OCI-LY1 (cell line): Measurements from ENCODE around the gene RAPGEF5.

Experiments
- H2AFZ ChIP-seq: fragments of 200-600 bp; sonication (generic), shearing (Covaris generic); 2 replicates; pipeline ENCODE4 v1.6.0; 2014; ENCODE audit warnings: antibody characterized with exemption, mild to moderate bottlenecking, low read length
- H3F3A ChIP-seq: fragments of 200-600 bp; sonication (generic), shearing (Covaris generic); 2 replicates; pipeline ENCODE4 v1.6.0; 2014; ENCODE audit warnings: mild to moderate bottlenecking, antibody characterized with exemption, low read length, moderate library complexity; ENCODE audit not compliant: insufficient read depth
- H3K27ac ChIP-seq: fragments of 200-600 bp; sonication (generic); 2 replicates; pipeline ENCODE4 v1.5.1; 2014; ENCODE audit warnings: low read length, mixed run types, mild to moderate bottlenecking, low read depth; ENCODE audit not compliant: poor library complexity, severe bottlenecking
- H3K27me3 ChIP-seq: fragments of 200-600 bp; sonication (generic); 2 replicates; pipeline ENCODE4 v1.6.0; 2014; ENCODE audit warnings: antibody characterized with exemption, mild to moderate bottlenecking, low read length, moderate library complexity; ENCODE audit not compliant: insufficient read depth
- H3K36me3 ChIP-seq: fragments of 200-600 bp; sonication (generic); 2 replicates; pipeline ENCODE4 v1.6.1; 2014; ENCODE audit warnings: mild to moderate bottlenecking, antibody characterized with exemption, low read length, moderate library complexity, mixed read lengths; ENCODE audit not compliant: insufficient read depth
- H3K4me1 ChIP-seq: fragments of 200-600 bp; sonication (generic); 2 replicates; pipeline ENCODE4 v1.5.1; 2014; ENCODE audit warnings: mild to moderate bottlenecking, low read length, moderate library complexity; ENCODE audit not compliant: insufficient read depth, severe bottlenecking
- H3K4me2 ChIP-seq: fragments of 200-600 bp; sonication (generic), shearing (Covaris generic); 2 replicates; pipeline ENCODE4 v1.6.1; 2014; ENCODE audit warnings: low read length
- H3K4me3 ChIP-seq: fragments of 200-600 bp; sonication (generic); 2 replicates; pipeline ENCODE4 v1.5.1; 2014; ENCODE audit warnings: low read length, low read depth, mild to moderate bottlenecking, mixed read lengths; ENCODE audit not compliant: poor library complexity, severe bottlenecking
- H3K79me2 ChIP-seq: fragments of 200-600 bp; shearing (Covaris generic); 2 replicates; pipeline ENCODE4 v1.6.1; 2016; ENCODE audit warnings: mixed run types, low read length, mixed read lengths; ENCODE audit not compliant: insufficient read depth
- H3K9ac ChIP-seq: fragments of 200-600 bp; sonication (generic), shearing (Covaris generic); 2 replicates; pipeline ENCODE4 v1.6.1; 2014; ENCODE audit warnings: mild to moderate bottlenecking, low read length, mixed read lengths
- H3K9me2 ChIP-seq: fragments of 200-600 bp; sonication (generic), shearing (Covaris generic); 2 replicates; pipeline ENCODE4 v1.6.1; 2014; ENCODE audit warnings: low read depth, mild to moderate bottlenecking, low read length, mixed read lengths
- H3K9me3 ChIP-seq: fragments of 200-600 bp; shearing (Covaris generic); 2 replicates; pipeline ENCODE4 v1.6.1; 2014; ENCODE audit warnings: low read length, mixed read lengths
- H4K20me1 ChIP-seq: fragments of 200-600 bp; sonication (generic), shearing (Covaris generic); 2 replicates; pipeline ENCODE4 v1.6.0; 2016; ENCODE audit warnings: mild to moderate bottlenecking, low read length; ENCODE audit not compliant: insufficient read depth
- EZH2 ChIP-seq: fragments of 200-600 bp; sonication (generic), shearing (Covaris generic); IDR thresholded peaks from 2 replicates; pipeline ENCODE4 v1.8.0; 2017; ENCODE audit warnings: borderline replicate concordance, mixed run types, mild to moderate bottlenecking, antibody characterized with exemption, low read length, moderate library complexity, mixed read lengths
- TF ChIP-seq, protein P1 (sequence below): fragments of 200-600 bp; sonication (generic), shearing (Covaris generic); IDR thresholded peaks from 2 replicates; pipeline ENCODE4 v1.5.1; 2017; ENCODE audit warnings: mild to moderate bottlenecking, antibody characterized with exemption, low read length, moderate library complexity, mixed read lengths

RAPGEF5 gene

DNA sequence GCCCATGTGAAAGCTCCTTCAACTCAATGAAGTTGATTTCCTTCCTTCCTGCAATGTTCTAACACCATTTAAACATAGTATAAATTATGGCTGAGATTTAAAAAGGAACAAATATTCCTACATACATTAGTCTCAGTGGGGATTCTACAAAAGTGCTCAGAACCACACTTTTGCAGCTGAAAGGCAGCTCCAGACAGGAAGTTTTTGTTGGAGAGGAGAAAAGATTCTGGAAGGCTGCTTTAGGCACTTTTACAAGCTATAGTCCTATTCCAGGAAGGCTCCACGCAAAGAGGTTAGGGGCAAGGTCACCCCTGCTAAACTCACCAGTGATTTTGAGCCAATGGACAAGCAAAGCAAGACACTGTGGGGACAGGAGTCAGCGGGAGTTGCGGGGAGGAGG lies 232.0 kb downstream of the RAPGEF5 start:
- Histone ChIP-seq H3K9me2 (no peaks in the 10 kb centered on the region), H3K27me3 (no peaks in the 10 kb centered on the region), H3K9me3 (no peaks in the 10 kb centered on the region), H3K4me3 (no peak overlapping the region), H3K27ac (no peak overlapping the region), H3K4me1 (no peaks in the 10 kb centered on the region), H3K4me2 (no peak overlapping the region), H3K79me2 (no peaks in the 10 kb centered on the region), H3K9ac (no peak overlapping the region), H2AFZ (no peak overlapping the region), H4K20me1 (no peaks in the 10 kb centered on the region), H3K36me3 (peaks cover 19% of the 10 kb centered on the region), H3F3A (no peaks in the 10 kb centered on the region)
- TF ChIP-seq, protein P1, sequence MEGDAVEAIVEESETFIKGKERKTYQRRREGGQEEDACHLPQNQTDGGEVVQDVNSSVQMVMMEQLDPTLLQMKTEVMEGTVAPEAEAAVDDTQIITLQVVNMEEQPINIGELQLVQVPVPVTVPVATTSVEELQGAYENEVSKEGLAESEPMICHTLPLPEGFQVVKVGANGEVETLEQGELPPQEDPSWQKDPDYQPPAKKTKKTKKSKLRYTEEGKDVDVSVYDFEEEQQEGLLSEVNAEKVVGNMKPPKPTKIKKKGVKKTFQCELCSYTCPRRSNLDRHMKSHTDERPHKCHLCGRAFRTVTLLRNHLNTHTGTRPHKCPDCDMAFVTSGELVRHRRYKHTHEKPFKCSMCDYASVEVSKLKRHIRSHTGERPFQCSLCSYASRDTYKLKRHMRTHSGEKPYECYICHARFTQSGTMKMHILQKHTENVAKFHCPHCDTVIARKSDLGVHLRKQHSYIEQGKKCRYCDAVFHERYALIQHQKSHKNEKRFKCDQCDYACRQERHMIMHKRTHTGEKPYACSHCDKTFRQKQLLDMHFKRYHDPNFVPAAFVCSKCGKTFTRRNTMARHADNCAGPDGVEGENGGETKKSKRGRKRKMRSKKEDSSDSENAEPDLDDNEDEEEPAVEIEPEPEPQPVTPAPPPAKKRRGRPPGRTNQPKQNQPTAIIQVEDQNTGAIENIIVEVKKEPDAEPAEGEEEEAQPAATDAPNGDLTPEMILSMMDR = no peak

DNA sequence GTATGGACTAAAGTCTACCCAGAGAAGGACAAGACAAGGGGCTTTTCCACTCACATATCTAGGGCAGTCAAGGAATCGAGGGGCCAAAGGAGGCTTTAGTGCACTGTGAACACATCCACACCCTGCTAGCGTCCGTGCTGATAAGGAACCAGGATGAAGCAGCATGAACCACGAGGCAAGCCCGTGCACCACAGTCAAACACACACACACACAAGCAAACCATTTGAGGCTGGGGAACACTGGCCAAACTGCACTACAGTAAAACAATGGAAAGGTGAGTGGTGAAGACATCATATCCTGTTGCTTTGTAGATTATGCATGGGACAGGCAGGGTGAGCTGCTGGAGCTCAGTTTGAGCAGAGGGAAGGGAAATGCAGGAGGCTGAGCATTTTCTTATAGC lies 233.8 kb downstream of the RAPGEF5 start:
- H3F3A ChIP-seq = no peaks in the 10 kb centered on the region
- H4K20me1 ChIP-seq = no peaks in the 10 kb centered on the region
- no peak overlapping the region for H3K27ac ChIP-seq
- no peaks in the 10 kb centered on the region for H3K79me2 ChIP-seq
- no peak overlapping the region for H3K4me2 ChIP-seq
- no peaks in the 10 kb centered on the region for H3K27me3 ChIP-seq
- peaks cover 14% of the 10 kb centered on the region for H3K36me3 ChIP-seq
- no peak for TF ChIP-seq EZH2
- TF ChIP-seq, protein P1 = no peak
- no peak overlapping the region for H2AFZ ChIP-seq
- no peaks in the 10 kb centered on the region for H3K9me2 ChIP-seq
- no peak overlapping the region for H3K9ac ChIP-seq
- H3K4me3 ChIP-seq = no peak overlapping the region
- no peaks in the 10 kb centered on the region for H3K4me1 ChIP-seq
- no peaks in the 10 kb centered on the region for H3K9me3 ChIP-seq

DNA sequence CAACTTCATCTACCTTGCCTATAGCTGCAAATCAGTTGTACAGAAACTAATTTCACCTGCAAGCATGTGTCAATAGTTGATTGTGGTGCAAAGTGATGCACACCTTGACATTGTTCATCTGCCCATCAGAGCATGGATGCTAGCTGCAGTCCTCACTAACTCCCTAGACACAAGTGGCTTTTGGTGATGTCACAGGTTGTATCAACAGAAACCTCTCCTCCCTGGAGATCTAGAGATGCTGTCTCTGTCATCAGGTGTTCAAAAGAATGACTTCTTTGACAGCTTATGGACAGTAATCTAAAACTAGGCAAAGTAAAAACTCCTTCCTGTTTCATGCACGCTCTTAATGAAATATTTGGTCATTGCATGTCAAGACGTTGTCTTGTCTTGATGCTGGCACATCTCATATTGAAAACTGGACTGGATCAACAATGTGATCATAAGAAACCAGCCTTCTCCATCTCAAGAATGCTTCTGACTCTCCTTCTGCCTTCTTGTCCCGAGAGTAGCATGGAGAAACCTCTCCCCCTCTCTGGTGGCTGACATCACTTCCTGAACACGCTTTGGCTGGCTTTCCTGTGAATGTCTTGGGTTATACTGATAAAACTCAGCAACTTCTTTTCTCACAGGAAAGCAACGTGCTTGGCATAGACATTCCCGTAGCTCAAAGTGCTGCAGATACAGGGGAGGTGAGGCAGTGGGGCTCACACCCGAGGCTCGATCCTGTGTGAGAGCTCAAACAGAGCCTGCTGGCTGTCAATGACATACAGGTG lies 235.1 kb downstream of the RAPGEF5 start:
- no peaks in the 10 kb centered on the region for H3K27me3 ChIP-seq
- H3K4me2 ChIP-seq = no peak overlapping the region
- no peak overlapping the region for H3K27ac ChIP-seq
- H2AFZ ChIP-seq = no peak overlapping the region
- no peak overlapping the region for H3K4me3 ChIP-seq
- no peak overlapping the region for H3K9ac ChIP-seq
- no peaks in the 10 kb centered on the region for H3K9me3 ChIP-seq
- H3K9me2 ChIP-seq = no peaks in the 10 kb centered on the region
- H4K20me1 ChIP-seq = no peaks in the 10 kb centered on the region
- peaks cover 22% of the 10 kb centered on the region for H3K36me3 ChIP-seq
- H3K79me2 ChIP-seq = no peaks in the 10 kb centered on the region
- TF ChIP-seq, protein P1 = no peak
- no peak for TF ChIP-seq EZH2
- no peaks in the 10 kb centered on the region for H3F3A ChIP-seq
- H3K4me1 ChIP-seq = no peaks in the 10 kb centered on the region
